Measurements from ENCODE around the gene TPRN. TPM values are rescaled to one million over a fixed set of nuclear protein-coding genes. Genes with fewer than 3 reads are reported as not detected.

The TPRN gene
- total RNA-seq, 1 donor from 2014 or later = 18.0 TPM

GRCh38 chr9:137227054-137227852 lies 26.7 kb upstream of the TPRN start, which contains the start of gene RNF224:
Gene RNF224, plus strand, starts transcription at chr9:137227502. Its CDS starts 834 bp downstream, at chr9:137228336.
- Histone ChIP-seq H3K4me1 (peaks cover 23% of the 10 kb centered on the region), H3K27ac (replicated peaks) (no peak within 1 kb of the TSS), H3K9me3 (replicated peaks) (no peaks in the 10 kb centered on the region), H3K4me3 (no peak within 1 kb of the TSS), H3K27me3 (ENCODE audit: low read depth) (peaks cover 44% of the 10 kb centered on the region), H3K36me3 (no peaks in the 10 kb centered on the region)
- intact Hi-C loops (cut with micrococcal nuclease) = loop anchor here (5.0 kb wide), 1 partner anchor 105 kb away; no protein-coding TSS in a partner anchor
- DNase-seq = peak; percentile 71
- peak; percentile 92 for TF ChIP-seq CTCF (IDR thresholded peaks at IDR 0.05; ENCODE audit: borderline replicate concordance)

GRCh38 chr9:137226338-137227053 lies 26.0 kb upstream of the TPRN start:
- Histone ChIP-seq H3K27ac (replicated peaks) (no peak overlapping the region), H3K4me1 (peaks cover 27% of the 10 kb centered on the region), H3K4me3 (no peak overlapping the region), H3K36me3 (no peaks in the 10 kb centered on the region), H3K27me3 (ENCODE audit: low read depth) (peaks cover 36% of the 10 kb centered on the region), H3K9me3 (replicated peaks) (no peaks in the 10 kb centered on the region)
- intact Hi-C loops (cut with micrococcal nuclease) = loop anchor here (5.0 kb wide), 1 partner anchor 104 kb away; no protein-coding TSS in a partner anchor
- no peak for TF ChIP-seq CTCF (IDR thresholded peaks at IDR 0.05; ENCODE audit: borderline replicate concordance)
- DNase-seq = no peak

DNA sequence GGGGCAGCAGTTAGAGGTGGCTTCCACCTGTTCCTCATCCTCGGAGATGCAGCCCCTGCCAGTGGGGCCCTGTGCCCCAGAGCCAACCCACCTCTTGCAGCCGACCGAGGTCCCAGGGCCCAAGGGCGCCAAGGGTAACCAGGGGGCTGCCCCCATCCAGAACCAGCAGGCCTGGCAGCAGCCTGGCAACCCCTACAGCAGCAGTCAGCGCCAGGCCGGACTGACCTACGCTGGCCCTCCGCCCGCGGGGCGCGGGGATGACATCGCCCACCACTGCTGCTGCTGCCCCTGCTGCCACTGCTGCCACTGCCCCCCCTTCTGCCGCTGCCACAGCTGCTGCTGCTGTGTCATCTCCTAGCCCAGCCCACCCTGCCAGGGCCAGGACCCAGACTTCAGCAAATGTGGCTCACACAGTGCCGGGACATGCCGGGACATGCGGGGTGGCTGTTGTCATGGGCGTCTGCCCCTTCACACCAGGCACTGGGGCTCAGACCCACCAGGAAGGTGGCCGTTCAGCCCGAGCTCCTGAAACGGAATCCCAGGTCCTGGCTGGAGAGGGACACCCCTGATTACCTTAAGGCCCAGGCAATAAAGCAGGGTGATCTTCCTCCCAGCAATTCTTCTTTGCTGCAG lies 25.3 kb upstream of the TPRN start:
- Histone ChIP-seq H3K4me3 (no peak overlapping the region), H3K27me3 (ENCODE audit: low read depth) (peaks cover 29% of the 10 kb centered on the region), H3K27ac (replicated peaks) (no peak overlapping the region), H3K4me1 (peaks cover 32% of the 10 kb centered on the region), H3K9me3 (replicated peaks) (no peaks in the 10 kb centered on the region), H3K36me3 (no peaks in the 10 kb centered on the region)
- no peak for DNase-seq
- intact Hi-C loops (cut with micrococcal nuclease) = loop anchor here (5.0 kb wide), 1 partner anchor 104 kb away; no protein-coding TSS in a partner anchor
- TF ChIP-seq CTCF (IDR thresholded peaks at IDR 0.05; ENCODE audit: borderline replicate concordance) = no peak

DNA sequence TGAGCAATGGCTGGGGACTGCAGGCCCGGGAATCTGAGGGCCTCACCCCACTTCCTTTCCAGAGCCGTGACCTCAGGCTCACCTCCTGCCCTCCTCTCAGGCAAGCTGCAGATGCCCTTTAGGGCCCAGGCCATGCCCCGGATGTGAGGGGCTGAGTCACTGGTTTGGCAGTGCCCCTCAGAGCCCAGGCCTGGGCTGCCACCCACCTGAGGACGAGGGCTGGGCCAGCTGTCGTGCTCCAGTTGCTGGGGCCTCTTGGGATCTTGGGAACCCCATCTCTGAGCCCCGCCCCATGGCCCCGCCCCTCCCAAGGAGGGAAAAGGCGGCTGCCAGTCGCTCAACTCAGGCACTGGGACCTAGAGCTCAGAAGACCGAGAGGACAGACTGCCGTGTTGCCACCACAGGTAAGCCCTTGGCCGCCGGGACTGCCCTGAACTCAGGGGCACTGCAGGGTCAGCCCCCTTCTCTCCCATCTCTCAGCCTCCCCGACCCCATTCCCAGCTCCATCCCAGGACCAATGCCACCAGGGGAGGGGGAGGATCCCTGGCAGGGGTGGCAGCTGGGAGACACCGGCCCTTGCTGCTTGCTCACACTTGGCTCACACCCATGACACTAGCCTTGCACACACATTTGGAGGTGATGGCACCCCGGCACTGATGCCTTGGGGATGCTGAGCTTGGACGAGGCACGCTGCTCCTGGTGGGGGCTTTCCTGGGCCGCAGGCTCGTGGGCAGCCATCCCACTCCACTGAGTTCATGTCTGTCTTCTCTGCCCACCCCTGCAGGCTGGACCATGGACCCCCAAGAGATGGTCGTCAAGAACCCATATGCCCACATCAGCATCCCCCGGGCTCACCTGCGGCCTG lies 24.5 kb upstream of the TPRN start, which contains the start of gene CYSRT1:
TSS of gene CYSRT1 (plus strand) at position 345 of the 865 bp plus-strand sequence. CDS start at position 793, 448 bp downstream.
- intact Hi-C loops (cut with micrococcal nuclease) = loop anchor here (5.0 kb wide), 1 partner anchor 103 kb away; no protein-coding TSS in a partner anchor
- H3K27ac ChIP-seq (replicated peaks) = peak within 1 kb of the TSS; percentile 96
- H3K27me3 ChIP-seq (ENCODE audit: low read depth) = peaks cover 22% of the 10 kb centered on the region
- TF ChIP-seq CTCF (IDR thresholded peaks at IDR 0.05; ENCODE audit: borderline replicate concordance) = no peak
- no peaks in the 10 kb centered on the region for H3K36me3 ChIP-seq
- DNase-seq = no peak
- no peaks in the 10 kb centered on the region for H3K9me3 ChIP-seq (replicated peaks)
- peaks cover 38% of the 10 kb centered on the region for H3K4me1 ChIP-seq
- peak within 1 kb of the TSS; percentile 91 for H3K4me3 ChIP-seq
